GM18502 (cell line): Measurements from ENCODE around the gene CLEC20A.
"Not testable (repeated sequence)": the region's sequence is repeated elsewhere in the genome, so short reads cannot be mapped to it uniquely, and the experiment has no call there.

Experiments
- ATAC-seq: cut with Tn5 transposase; IDR thresholded peaks from one replicate; pipeline ENCODE4 v1.9.1; 2021; ENCODE audit warnings: mild to moderate bottlenecking; ENCODE audit not compliant: unreplicated experiment, poor library complexity

Gene CLEC20A

DNA sequence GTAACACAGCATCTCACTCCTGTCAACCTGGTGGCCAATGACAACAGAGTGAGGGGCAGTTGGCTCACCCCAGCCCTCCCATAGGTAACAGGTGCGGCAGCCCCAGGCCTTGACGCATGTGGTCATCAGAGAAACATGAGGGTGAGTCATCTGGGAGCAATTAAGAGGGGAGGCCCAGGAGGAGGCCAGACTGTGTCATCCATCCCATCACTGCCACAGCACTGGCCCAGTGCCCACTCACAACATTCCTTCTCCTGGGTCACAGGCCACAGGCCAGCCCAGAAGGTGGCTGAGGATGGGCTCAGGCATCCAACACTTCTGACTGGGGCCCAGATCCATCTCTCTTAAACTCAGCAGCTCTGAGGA lies 33.3 kb upstream of the CLEC20A start:
- ATAC-seq = no peak

DNA sequence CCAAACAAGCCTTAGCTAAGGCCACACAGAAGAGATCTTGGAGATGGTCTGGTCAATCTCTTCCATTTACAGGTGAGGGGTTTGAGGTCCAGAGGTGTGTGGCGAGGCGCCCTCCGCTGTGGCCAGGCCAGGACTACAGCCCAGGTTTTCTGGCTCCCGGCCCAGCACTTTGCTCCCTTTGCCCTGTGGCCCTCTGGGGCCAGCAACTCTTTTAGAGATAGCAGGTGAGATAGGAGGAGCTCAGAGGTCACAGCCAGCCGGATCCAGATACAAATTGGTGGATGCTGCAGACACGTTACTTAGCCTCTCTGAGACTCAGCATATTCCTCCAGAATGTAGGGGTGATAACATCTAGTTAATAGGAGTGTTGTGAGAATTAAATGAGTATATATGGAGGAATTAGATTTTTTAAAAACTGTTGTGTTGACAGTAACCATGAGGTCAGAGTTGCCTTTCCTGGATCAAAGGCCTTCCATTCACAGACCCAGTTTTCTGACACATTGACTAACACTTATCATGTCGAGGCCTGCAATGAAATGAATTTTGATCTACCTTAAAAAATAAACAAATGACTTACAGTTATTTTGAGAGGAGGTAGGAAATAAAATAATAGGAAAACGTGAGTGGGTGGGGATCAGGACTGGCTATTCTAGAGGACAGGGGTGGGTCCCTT lies 32.7 kb upstream of the CLEC20A start:
- ATAC-seq = no peak

DNA sequence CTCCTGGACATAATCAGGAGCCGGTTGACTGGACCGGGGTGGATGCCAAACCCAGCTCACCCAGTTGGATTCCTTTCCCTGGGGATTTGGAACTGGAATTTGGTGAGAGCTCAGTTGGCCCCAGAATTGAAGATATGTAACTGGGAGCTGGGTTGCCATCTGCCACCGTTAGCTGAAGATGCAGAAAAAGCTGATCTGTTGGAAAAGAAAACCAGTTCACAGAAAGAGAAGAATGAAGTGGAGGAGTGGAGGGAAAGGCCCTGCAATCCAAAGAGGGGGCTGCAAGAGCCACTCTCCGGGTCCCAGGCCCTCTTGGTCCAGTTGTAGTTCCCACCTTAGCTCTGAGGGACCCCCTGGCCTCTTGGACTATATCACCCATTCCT lies 32.2 kb upstream of the CLEC20A start:
- no peak for ATAC-seq

DNA sequence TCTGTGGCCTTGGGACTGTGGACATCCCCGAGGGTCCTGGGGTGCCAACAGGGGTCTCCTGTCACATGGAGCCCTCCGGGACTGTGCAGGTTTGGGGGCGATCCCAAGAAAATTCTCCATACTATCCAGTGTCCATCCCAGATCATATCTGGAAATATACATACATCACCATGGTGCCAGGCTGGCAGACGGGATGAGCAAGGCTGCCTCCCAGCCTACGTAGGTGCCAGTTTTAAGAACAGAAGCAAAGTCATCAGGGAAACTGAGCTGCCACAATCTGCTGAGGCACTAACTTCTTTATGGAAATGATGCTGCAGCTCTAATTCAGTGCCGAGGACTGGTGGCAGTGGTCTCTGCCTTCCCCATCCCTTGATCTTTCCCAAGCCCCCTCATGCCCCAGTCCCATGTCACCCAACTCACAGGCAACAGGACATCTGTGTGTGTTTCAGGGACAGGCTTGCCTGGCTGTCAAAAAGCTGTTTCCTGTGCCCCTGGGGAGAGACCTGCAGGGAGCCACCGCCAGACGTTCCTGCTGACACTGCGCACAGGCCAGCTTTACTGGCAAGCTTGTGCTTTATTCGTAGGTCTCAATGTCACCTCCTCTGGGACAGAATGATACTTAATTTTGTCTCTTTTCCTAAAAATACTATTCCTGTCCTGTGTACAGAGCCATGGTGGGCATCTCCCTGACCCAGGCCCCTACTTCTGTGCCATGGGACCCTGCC lies 31.6 kb upstream of the CLEC20A start:
- ATAC-seq = no peak

DNA sequence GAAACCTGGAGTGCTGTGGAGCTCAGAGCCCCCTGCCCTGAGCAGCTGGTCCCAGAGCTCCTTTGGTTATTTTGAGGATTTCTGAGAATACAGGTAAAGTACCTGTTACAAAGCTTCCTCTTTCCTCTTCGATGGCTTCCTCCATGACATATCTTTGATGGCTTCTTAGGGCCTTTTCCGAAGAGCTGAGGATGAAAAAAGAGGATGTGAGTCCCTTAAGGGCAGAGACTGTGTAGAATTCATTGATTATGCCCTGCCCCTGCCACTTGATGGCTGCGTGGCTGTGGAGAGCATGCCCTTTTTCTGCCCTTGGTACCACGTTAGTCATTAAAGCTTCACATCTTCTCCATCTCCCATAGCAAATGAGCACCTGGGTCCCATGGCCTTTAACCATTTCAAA lies 30.4 kb upstream of the CLEC20A start:
- ATAC-seq = no peak

DNA sequence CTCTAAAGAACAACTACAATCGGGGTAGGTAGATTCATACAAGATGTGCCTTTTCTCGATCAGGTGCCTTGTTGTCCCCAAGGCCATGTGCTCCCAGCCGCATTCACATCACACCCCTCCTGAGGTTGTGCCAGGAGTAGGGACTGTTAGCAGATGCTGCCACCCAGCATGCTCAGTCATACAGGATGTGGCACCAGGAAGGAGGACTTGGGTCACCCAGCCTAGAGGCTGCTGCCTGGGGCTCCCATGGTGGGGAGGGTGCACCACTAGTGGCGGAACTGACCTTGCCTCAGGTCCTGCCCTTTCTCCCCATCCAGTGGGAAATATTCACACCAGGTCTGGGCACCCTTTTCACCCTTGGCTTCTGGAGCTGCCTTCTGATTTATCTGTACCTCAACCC lies 24.5 kb upstream of the CLEC20A start:
- ATAC-seq = no peak

DNA sequence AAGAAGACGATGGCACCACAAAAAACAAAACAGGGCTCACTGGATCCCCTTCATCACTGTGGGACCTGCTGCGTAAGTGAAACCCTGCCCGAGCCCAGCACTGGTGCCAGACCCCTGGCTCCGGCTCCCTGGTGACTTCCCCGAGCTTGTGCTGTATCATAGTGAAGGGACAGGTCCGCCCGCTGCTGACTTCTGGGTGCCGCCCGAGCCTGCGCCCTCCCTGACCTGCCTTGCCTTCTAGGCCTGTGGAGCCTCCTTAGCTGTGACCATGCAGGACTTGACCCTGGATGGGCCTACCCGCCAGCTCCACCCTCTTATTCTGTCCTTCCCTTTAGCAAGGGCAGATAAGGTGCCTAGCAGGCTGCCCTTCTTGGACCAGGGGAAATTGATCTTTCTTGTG lies 24.0 kb upstream of the CLEC20A start:
- ATAC-seq = no peak

DNA sequence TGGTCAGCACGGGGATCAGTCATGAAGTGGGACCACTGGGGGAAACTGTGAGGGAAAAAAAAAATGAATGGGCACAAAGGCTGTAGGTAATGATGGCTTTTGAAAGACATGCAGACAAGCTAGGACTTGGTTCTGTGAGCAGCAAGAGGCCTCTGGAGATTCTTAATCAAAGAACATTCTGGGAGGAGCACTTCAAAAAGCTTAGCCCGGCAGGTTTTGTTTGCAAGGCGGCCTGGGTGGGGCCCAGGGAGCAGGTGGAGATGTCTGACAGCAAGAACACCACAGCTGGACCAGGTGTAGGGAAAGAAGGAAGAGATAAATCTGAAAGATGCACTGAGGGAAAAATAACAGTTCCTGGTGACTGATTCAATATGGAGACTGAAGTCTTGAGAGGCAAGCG lies 22.1 kb upstream of the CLEC20A start:
- no peak for ATAC-seq

DNA sequence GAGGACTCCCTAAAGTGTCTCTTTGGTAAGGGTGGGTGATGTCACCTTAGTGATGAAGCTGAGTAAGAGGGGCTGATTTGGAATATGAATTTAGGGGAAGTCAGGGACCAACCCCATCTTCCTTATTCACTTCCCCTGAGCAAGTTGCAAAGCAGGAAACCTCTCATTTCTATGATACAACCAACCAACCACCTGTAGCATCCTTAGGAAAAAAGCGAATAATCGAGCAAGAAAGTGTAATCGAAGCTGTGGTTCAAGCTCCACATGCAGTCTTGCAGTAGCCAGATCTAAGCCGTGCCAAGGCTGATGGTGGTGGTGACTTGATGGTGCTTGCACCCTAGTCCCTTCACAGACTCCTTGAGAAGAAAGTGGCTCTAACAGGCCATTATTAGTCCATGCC lies 19.3 kb upstream of the CLEC20A start:
- no peak for ATAC-seq

DNA sequence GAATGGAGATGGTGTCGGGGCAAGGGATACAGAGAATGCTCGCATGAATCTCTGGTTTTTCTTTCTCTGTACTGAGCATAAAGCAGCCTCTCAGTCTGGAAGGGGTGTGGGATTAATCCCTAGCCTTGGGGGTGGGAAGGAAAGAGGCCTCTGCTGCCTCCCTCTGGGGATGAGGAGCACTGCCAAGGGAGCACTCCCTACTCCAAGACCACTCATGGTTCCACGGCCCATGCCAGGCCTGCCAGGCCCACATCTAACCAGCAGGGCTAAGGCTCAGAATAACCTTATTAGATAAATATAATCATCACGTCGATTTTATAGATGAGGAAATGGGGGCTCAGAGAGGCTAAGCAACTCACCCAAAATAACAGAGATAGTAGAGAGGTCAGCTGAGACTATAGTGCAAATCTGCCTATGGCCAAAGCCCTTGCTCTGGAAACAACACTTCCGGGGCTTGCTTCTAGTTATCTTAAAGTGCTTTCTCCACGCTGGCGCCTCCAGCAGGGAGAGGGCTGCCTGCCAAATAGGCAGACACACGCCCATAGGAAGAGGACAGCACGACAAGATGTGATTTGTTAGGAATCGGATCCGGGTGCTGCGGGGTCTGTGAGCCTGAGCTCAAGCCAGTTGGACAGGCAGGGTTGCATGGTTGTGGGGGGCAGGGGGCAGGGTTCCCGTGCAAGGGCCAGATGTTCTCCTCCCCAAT lies 16.7 kb upstream of the CLEC20A start:
- no peak for ATAC-seq

DNA sequence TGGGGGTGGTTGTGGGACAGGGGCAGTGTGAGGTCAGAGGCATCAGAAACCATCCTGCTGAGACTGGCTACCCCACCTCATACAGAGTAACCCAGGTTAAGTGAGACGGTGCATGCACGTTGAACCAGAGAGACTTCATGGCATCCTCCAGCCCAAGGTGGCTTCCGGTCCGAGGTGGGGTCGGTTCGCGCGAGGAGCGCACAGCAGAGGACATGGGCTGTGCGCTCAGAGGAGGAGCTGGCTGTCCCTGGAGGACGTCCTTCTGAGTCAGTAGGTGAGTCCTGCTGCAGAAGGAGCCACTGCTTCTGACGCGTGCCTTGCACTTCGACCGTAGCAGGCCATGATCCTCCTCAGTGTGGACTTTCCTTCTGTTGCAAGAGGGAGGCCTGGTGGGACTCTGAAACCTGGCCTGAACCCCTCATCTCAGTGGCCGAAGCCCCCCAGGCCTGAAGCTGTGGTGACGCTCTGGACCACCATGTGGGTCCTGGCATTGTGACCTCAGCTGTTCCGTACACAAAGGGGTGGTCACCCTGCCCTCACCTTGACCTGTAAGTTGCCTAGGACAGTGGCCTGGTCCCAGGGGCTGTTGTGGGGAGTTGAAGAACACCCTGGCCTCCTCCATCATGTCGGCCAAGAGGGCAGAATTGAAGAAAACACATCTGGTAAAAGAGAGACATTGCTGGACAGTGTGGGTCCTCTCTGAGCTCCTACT lies 16.0 kb upstream of the CLEC20A start, which contains the start of gene TEX35:
Gene TEX35 (plus strand): TSS at position 544 of the 712 bp plus-strand sequence. CDS start 80 bp downstream, at position 624.
- ATAC-seq = no peak

DNA sequence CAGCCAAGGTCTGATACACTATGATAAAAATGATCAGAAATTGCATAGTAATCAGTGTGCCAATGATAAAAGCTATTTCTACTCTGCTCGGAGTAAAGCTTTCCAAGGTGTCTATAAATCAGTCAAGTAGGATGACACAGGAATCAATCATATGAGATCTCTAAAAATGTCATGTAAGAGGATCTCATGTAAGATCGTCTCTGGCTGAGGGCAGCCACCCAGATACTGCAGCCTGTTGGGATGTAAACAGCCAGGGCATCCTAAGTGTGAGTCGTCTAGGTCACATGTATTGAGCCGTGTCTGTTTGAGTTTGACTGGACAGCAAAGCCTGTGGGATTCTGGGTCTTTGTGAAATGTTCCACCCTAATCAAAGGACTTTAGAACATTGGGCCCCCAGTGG lies 13.4 kb upstream of the CLEC20A start:
- no peak for ATAC-seq

DNA sequence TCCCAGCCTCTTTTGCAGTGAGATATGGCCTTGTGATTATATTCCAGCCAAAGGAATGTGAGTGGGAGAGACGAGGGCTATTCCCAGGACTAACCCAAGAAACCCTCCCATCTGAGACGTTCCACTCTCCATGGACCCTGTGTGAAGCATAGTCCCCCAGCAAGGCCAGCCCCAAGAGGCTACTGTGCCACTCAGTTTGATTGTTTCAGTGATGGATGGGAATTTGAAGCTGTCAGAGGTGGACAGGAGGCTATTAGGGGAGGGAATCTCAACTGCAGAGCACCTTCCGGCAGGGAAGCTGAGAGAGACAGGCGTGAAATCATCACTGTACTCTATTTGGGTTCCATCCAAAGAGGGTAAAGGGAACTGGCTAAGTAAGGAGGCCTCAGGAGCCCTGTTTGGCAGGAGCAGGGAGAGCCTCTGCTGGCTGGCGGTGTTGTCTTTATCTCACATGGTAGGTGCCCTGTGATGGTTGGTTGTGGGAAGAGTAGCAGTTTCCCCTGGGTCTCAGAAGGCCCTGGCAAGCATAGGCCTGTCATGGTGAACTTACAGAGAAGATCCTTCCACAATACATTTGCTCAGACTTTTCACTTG lies 12.7 kb upstream of the CLEC20A start:
- ATAC-seq = no peak

DNA sequence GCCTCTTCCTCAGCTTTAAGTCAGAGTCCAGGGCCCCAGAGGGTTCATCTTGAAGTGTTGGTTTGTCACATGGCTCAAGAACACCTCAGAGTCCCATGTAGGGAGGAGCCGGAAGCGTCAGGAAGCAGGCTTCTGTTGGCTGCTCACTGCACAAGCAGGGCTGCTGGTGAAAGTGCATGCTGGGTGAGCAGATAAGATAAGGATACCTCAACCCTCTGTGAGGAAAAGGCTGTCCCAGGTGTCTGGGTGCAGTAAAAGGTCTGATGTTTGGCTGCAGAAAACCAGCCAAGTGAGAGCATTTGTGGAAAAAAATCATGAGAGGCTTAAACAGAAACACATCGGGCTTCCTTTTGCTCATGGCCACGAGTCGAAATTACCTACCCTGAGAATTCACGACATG lies 9.9 kb upstream of the CLEC20A start:
- ATAC-seq = no peak

DNA sequence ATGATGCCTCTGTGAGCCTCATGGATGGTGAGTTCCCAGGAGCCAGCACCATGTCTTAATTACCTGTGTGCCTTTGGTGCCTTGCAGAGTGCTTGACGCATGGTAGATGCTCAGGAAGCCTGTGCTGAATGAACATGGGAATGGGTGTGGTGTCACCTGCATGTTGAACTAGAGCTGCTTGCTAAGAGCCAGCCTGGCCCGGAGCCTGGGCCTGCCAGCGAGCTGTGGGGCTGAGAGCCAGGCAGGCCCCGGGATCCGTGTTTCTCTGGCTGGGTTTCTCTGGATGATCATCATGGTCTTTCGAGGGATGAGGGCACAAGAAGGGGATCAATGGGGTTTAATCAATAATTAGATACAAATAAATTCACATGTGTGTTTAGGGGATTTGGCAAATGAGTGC lies 9.4 kb upstream of the CLEC20A start:
- ATAC-seq = no peak

DNA sequence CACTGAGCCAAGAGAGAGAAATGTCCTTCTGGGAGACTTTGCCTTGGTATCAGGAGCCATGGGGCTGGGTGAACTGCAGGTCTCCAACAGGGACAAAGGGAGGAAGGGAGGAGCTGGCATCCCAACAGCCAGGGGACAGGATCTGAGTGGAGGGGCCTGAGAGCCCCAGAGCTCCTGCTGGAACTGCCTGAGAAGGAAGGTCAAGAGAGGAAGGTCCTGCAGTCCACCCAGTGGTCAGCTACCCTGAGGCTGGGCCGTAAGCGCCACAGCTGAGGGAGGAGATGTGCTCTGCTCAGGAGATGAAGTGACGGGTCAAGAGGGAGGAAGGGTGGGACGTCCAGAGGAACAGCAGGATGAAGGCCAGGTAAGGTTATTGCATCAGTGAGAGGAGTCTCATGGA lies 7.5 kb upstream of the CLEC20A start:
- ATAC-seq = no peak

DNA sequence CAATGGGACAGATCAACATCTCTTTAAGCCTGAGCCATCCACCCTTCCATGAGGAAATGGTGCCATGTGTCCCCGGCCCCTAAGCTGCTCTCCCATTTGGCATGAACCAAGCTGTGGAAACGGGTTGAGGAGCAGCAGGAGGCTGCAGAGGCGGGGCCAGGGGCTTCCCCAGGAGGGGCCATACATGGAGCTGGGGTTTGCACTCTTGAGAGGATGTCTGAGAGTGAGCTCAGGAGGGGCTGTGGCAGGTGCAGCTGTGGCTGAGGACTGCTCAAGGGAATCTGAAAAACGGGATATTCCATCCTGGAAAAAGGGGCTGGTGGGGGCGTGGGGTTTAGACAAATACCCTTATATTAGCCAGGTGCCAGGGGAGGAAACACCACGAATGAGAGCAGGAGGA lies 7.1 kb upstream of the CLEC20A start:
- ATAC-seq = no peak

DNA sequence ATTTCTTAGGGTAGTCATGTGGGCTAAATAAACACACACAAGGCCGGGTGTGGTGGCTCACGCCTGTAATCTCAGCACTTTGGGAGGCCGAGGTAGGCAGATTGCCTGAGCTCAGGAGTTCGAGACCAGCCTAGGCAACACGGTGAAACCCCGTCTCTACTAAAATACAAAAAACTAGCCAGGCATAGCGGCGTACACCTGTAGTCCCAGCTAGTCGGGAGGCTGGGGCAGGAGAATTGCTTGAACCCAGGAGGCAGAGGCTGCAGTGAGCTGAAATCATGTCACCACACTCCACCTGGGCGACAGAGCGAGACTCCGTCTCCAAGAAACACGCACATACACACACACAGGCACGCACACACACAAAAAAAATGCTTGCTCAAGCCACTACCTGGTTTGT lies 6.6 kb upstream of the CLEC20A start:
- not testable (repeated sequence) for ATAC-seq

DNA sequence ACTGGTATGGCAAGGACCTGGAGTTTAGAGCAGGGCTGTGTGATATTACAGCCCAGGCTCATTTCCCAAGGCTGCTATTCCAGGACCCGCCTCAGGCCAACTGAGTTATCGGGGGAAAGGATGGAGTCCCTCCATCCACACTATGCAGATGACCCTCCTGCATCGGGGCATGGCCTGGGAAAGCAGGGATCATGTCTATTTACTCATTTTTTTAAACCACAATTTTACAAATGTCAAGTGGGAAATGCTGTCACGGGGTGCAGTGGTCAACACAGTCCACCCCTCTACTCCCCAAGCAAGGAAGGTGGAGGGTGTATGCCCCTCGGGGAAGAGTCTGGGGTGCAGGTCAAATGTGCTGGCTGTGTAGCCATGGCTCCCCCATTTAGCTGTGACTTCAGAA lies 6.1 kb upstream of the CLEC20A start:
- no peak for ATAC-seq

DNA sequence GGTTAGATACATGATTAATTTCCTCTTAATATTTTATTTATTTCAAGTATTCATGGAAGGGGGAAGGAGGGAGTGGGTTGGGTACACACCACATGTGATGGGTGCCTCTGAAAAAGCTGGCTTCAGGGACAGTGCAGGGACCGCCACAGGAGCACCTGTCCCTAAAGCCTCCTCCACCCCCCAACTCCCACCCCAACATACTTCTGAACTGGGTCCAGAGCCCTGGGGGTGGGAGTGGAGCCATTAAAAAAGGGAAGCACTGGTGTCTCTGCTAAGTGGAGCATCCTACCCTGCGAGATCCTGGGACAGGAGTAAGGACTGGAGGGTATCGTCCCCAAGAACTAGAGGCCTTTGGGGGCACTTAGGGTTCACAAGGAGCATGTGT lies 5.6 kb upstream of the CLEC20A start:
- no peak for ATAC-seq
